Urinary bladder (tissue), 4 donors: ENCODE measurements around the gene SFT2D3. TPM values are rescaled to one million over a fixed set of nuclear protein-coding genes. Genes with fewer than 3 reads are reported as not detected.

ENCODE experiments used
- DNase-seq: peaks from one replicate; pipeline ENCODE4 v3.0.0-alpha.2; 2015; ENCODE audit errors: extremely low spot score
- H3K27ac ChIP-seq: one replicate; pipeline ENCODE4 v1.5.1; 2013; ENCODE audit warnings: low read depth, mild to moderate bottlenecking, moderate library complexity
- H3K36me3 ChIP-seq: one replicate; pipeline ENCODE4 v1.6.1; 2013; ENCODE audit warnings: mild to moderate bottlenecking, moderate library complexity; ENCODE audit not compliant: insufficient read depth
- H3K4me1 ChIP-seq: one replicate; pipeline ENCODE4 v1.6.1; 2013; ENCODE audit warnings: mild to moderate bottlenecking, moderate library complexity; ENCODE audit not compliant: insufficient read depth
- H3K4me3 ChIP-seq: one replicate; pipeline ENCODE4 v1.5.1; 2013; ENCODE audit warnings: low read depth, low read length
- WGBS: extraction: QIAGEN DNeasy Blood & Tissue Kit; methylation state at CpG from one replicate; pipeline ENCODE4 v1.1.7; 2013; 5-methylcytosine and 5-hydroxymethylcytosine counted together
- polyA plus RNA-seq: library from polyadenylated mRNA; stranded (reverse); fragments of 200-250 nt; gene quantifications from one replicate; pipeline ENCODE4 v1.2.3, GENCODE V29; 2013
- total RNA-seq: library from RNA; depleted of rRNA; stranded (reverse); fragments of >200 nt; gene quantifications from one replicate; pipeline ENCODE4 v1.2.3, GENCODE V29; 2014
- donor health status: healthy with polysubstance abuse.
- donor health status: healthy.

The SFT2D3 gene, protein sequence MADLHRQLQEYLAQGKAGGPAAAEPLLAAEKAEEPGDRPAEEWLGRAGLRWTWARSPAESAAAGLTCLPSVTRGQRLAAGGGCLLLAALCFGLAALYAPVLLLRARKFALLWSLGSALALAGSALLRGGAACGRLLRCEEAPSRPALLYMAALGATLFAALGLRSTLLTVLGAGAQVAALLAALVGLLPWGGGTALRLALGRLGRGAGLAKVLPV
- total RNA-seq (7.2 TPM), polyA plus RNA-seq (5.5 TPM)

DNA sequence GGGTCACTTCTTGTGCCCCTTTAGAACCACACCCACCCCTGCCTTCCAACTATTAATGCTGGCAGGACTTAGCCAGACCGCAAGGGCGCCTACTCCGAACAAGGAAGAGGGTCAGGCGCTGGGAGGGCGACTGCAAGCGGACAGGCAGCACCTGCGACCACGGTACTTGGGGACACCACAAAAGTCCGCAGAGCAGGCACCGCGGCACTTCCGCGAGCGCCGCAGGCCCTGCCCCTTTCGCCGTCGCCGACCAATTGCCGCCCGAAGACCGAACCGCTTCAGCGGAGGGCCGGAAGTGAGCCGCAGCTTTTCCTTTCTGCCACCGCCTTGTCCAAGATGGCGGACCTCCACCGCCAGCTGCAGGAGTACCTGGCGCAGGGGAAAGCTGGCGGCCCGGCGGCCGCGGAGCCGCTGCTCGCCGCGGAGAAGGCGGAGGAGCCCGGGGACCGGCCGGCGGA, at the start of gene SFT2D3:
Gene SFT2D3 (plus strand): TSS at position 305 of the 458 bp plus-strand sequence. CDS start 32 bp downstream, at position 337.
- peak; percentile 74 for DNase-seq
- H3K36me3 ChIP-seq: no peaks in the 10 kb centered on the region
- H3K27ac ChIP-seq: peak within 1 kb of the TSS; percentile 98
- no peaks in the 10 kb centered on the region for H3K4me1 ChIP-seq
- under 1% methylated on average over 44 of the region's 44 CpGs for WGBS
- H3K4me3 ChIP-seq: peak within 1 kb of the TSS; percentile 72

DNA sequence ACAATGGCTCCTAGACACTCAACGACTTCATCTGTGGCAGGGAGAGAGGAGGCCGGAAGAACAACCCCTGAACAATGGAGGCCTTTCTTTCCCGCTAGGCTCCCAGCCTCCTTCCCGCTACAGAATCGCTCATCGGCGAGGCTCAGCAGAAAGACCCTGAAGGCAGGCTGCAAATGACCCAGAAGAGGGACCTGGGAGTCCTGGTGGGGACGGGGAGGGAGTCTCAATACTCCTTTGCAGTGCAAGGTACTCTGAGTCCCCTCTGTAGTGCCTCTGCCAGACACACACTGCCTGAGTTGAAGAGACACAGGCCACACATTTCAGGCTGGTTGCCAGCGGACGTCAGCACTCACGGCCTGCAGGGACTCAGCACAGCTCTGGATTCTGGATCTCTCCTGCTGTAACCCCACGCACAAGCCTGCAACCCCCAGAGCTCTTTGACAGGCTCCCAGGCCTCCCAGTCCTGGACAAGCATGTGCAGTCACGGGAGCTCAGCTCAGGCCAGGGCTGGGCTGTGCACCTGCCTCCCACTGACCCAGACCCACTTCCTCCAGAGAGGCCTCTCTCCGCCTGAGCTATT, 49.2 kb upstream of the SFT2D3 start:
- 50% methylated on average over 14 of the region's 14 CpGs for WGBS
- H3K4me1 ChIP-seq: no peaks in the 10 kb centered on the region
- H3K36me3 ChIP-seq: no peaks in the 10 kb centered on the region
- peak; percentile 43 for DNase-seq
- no peak overlapping the region for H3K27ac ChIP-seq
- no peak overlapping the region for H3K4me3 ChIP-seq

DNA sequence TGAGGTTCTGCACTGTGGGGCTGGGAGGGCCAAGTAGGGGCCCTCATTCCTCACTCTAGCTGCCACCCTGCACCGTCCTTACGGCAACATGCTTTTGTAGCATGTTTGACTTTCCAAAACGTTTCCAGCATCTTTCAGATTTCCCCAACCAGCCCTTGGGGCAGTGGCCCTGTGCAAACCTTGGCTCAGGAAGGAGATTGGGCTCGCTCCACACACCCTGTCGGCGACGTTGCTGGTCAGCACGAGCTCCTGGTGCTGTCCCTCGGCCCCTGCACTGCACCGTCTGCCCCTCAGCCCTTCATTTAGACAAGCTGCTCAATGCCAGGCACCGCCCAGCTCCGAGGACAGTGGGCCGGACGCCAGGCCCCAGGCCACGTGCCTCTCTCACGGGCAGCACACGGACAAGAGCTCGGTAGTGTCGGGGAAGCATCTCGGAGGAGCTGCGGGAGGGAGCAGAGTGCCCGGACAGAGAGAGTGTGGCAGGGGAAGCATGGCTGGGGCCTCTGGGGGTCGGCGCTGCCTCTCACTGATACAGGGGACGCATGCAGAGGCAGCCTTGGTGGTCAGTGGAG, 48.4 kb upstream of the SFT2D3 start:
- no peak overlapping the region for H3K4me3 ChIP-seq
- no peak for DNase-seq
- H3K4me1 ChIP-seq: no peaks in the 10 kb centered on the region
- no peak overlapping the region for H3K27ac ChIP-seq
- 56% methylated on average over 25 of the region's 25 CpGs for WGBS
- no peaks in the 10 kb centered on the region for H3K36me3 ChIP-seq

DNA sequence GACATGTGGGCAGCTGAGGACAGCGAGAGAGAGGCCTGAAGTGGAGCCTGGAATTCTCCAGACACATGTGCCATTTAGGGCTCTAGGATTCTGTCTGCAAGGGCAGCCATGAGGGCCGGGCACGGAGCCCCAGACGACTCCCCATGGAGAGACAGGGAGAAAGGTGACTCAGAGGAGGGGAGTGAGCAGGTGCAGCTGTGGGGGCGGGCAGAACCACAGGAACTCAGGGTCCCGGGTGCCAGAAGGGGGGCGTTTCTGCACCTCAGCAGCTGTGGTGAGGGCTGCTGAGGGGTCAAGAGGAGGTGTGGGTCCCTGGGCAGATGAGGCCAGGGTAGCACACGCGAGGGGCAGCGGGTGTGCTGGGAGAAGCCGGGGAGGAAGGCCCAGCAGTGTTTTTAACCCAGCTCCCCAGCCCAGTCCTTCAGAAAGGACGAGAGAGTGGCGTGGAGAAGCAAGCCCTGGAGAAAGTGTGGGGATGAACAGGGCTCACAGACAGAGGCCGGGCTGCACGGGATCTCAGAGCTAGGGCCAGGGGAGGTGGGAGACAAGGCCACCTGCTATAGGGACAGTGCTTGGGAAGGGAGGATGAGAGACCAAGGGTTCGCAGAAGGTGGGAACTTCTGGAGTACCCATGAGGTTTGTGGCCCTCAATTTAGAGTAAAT, 47.7 kb upstream of the SFT2D3 start:
- Histone ChIP-seq H3K4me3 (no peak overlapping the region), H3K36me3 (no peaks in the 10 kb centered on the region), H3K27ac (no peak overlapping the region), H3K4me1 (no peaks in the 10 kb centered on the region)
- DNase-seq: no peak
- WGBS: 71% methylated on average over 16 of the region's 16 CpGs

DNA sequence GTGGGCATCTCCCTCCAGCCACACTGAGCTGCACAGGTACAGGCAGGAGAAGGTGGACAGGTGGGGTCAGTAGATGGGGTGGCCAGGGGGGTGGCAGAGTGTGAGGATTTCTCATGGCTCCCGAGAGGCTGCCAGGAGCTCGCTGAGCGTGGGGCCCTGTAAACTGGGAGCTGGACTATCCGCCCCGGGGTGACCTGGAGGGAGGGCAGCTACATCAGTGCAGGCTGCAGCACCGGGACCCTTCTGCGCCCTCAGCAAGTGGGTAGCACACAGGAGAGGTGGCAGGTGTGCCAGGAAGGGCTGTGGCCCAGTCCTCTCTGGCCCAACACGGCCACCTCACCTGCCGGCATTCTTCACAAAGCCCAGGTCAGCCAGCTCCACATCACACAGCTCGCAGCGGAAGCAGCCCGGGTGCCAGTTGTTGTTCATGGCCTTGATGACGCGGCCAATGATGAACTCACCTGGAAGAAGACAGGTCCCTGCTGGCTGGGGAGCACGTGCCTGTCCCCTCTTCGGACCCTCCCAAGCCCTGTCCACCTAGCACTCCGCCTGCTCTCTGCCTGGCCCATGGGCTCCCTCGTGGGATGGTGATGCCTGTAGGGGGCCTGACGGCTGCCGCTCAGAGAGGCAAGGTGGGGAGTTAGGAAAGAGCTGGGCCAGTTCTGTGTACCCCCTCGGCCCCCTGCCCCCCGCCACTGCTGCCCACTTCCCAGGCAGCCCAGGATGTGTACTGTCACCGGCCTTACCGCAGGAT, 47.0 kb upstream of the SFT2D3 start:
- no peaks in the 10 kb centered on the region for H3K36me3 ChIP-seq
- WGBS: 84% methylated on average over 24 of the region's 24 CpGs
- H3K4me1 ChIP-seq: no peaks in the 10 kb centered on the region
- no peak for DNase-seq
- no peak overlapping the region for H3K27ac ChIP-seq
- no peak overlapping the region for H3K4me3 ChIP-seq

DNA sequence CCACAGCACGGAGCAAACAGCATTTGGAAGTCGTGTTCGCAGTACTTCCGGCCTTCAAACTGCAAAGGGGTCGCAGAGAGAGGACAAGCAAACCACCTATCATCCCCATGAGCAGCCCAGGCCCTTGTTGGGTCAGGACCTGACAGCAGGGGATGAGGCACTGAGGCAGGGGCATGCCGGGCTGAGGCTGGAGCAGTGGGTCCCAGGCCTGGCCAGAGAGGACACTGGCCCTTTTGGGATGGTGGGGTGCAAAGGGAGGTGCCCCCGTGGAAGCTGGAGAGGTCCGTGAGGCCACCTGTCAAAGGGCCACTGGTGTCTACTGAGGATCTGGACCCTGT, 46.5 kb upstream of the SFT2D3 start:
- Histone ChIP-seq H3K27ac (no peak overlapping the region), H3K4me3 (no peak overlapping the region), H3K36me3 (no peaks in the 10 kb centered on the region), H3K4me1 (no peaks in the 10 kb centered on the region)
- 86% methylated on average over 8 of the region's 8 CpGs for WGBS
- no peak for DNase-seq

DNA sequence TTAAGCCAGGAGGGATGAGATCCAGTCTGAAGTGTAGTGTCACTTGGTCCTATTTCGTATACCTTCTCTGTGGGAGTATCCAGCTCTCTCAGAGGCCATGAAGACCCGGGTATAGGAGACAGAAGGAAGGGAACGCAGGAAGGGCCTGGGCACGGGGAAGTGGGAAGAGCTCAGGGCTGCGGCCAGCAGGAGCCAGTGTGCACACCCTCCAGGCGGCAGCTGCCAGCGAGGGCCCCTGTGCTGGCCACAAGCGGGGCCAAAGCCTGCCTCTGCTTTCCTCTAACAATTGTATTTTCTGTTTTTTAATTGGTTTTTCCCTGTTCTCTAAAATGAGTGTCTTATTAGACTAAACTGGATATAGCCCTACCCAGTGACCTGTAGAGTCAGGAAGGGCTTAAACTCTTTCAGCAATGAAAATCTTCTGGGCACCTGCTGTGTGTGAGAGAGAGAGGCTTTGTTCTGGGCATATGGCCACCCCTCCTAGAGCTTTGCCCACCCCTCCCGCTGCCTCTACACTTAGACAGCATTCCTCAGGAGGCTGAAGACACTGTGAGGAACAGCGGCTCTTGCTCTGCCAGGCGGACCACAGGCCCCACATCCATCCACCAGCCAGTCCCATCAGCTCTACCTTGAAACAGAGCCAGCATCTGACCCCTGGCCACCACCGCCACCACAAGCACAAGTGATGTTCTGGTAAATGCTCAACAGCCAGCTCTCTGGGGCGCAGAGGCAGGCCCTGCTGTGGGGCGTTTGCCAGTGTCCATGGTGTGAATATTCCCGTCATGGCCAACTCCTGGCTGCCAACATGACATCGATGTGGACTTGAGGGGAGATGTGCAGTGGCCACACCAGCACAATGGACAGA, 45.9 kb upstream of the SFT2D3 start:
- Histone ChIP-seq H3K27ac (no peak overlapping the region), H3K4me1 (no peaks in the 10 kb centered on the region), H3K4me3 (no peak overlapping the region), H3K36me3 (no peaks in the 10 kb centered on the region)
- 63% methylated on average over 16 of the region's 16 CpGs for WGBS
- no peak for DNase-seq

DNA sequence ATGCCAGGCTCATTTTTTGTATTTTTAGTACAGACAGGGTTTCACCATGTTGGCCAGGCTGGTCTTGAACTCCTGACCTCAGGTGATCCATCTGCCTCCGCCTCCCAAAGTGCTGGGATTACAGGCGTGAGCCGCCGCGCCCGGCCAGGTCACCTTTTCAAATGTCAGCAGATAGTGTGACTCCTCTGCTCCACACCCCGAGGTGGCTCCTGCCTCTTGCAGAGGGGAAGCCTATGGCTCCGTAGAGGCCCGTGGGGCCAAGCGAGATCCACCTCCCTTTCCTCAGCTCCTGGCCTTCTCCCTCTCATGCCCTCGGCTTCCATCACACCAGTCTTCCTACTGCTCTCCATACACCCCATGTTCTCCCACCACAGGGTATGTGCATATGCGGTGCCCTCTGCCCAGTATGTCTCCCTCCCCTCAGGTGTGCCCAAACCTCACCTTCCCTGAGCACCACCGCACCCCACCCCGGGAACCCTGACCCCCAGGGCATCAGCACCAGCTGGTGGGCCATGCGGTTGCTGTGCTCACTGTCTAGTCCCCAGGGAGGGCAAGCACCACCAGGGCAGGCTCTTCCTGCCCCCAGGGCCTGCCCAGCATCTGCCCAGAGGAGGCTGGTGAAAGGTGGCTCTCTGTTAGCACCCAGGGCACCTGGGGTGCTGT, 44.6 kb upstream of the SFT2D3 start:
- no peak for DNase-seq
- no peak overlapping the region for H3K27ac ChIP-seq
- WGBS: 88% methylated on average over 15 of the region's 15 CpGs
- no peaks in the 10 kb centered on the region for H3K4me1 ChIP-seq
- no peak overlapping the region for H3K4me3 ChIP-seq
- H3K36me3 ChIP-seq: no peaks in the 10 kb centered on the region

DNA sequence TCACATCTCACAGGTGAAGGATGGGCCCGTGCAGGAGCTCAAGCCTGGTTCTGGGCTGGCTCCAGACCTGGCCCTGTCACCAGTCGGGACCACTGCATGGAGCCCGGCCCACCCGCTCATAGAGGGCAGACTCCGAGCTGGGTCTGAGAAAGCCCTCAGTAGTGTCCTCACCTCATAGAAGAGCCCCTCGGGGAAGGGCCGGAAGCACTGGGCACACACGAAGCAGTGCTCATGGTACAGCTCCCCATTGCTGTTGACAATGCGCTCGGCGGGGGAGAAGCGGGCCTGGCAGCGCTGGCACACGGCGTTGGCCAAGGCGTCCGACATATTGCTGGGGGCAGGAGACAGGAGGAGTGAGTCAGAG, 44.1 kb upstream of the SFT2D3 start:
- DNase-seq: no peak
- no peak overlapping the region for H3K27ac ChIP-seq
- H3K4me3 ChIP-seq: no peak overlapping the region
- no peaks in the 10 kb centered on the region for H3K4me1 ChIP-seq
- WGBS: 83% methylated on average over 17 of the region's 17 CpGs
- H3K36me3 ChIP-seq: no peaks in the 10 kb centered on the region

DNA sequence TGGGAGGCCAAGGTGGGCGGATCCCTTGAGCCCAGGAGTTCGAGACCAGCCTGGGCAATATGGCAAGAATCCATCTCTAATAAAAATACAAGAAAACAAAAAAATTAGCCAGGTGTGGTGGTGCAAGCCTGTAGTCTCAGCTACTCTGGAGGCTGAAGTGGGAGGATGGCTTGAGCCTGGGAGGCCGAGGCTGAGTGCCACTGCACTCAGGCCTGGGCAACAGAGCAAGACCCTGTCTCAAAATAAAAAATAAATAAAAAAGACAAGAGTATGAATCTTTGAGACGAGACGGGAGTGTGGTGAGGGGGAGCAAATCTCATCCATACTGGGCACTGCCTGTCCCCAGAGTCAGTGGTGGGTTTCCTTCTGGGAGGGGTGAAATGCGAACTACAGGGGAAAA, 43.2 kb upstream of the SFT2D3 start:
- no peaks in the 10 kb centered on the region for H3K4me1 ChIP-seq
- no peak for DNase-seq
- 76% methylated on average over 6 of the region's 6 CpGs for WGBS
- no peak overlapping the region for H3K4me3 ChIP-seq
- H3K27ac ChIP-seq: no peak overlapping the region
- no peaks in the 10 kb centered on the region for H3K36me3 ChIP-seq

DNA sequence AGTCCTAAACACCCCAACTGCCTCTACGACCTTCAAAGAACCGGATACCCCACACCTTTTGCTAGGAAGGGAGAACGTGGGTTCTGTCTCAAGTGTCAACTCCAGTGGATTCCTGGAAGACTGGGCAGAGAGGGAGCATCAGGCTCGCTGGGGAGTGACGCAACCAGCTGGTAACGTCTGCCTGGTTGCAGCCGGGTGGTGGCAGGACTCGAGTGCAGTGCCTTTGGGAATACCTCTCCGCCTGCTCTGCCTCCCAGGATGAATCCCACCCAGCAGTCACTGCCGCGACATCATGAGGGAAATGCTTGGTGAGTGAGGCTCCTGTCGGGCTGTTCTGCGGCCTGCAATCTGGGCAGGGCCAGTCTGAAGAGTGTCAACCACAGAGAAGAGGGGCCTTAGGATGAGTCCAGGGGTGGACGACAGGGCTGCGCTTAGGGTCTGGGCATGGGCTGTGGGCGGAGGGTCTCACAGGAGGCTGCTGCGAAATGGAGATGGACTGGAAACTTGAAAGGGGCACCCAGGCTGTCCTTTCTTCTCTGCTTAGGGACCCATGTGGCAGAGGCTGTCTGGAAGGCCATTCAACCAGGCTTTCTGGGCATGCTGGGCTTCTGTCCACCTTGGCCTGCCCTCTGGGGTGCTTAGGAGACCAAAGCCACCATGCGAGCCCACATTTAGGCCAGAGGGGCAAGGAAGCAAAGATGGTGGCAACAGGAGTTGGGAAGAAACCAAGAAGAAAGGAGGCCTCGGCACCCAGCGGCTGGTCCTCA, 42.5 kb upstream of the SFT2D3 start:
- Histone ChIP-seq H3K27ac (no peak overlapping the region), H3K4me1 (no peaks in the 10 kb centered on the region), H3K4me3 (no peak overlapping the region), H3K36me3 (no peaks in the 10 kb centered on the region)
- WGBS: 72% methylated on average over 20 of the region's 20 CpGs
- DNase-seq: no peak
